NT2/D1 (cell line): ENCODE results near the gene TMEM161B.

Source experiments
- SUZ12 ChIP-seq: IDR thresholded peaks from 2 replicates; pipeline ENCODE4 v1.6.1; 2011; ENCODE audit not compliant: insufficient read length, insufficient read depth; ENCODE audit errors: extremely low read depth
- YY1 ChIP-seq: IDR thresholded peaks from 2 replicates; pipeline ENCODE4 v1.6.1; 2011; ENCODE audit not compliant: insufficient read length, insufficient read depth

DNA sequence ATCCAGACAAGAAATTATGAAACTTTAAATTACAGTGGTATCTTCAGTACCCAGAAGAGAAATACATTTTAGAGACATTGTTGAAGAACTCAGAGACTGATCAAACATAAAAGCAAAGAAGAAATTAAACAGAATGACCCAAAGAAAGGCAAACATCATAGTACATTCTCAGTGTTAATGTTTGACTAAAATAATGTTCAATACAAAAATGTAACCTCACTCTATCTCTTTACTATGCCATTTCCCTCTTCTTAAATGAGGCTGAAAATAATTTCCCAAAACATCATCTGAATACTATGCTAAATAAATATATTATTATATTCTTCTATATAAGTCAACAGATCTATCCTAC, 22.8 kb downstream of the TMEM161B start:
- no peak for TF ChIP-seq YY1
- no peak for TF ChIP-seq SUZ12
